Measurements from ENCODE around the gene MIPEP.

Gene MIPEP

DNA sequence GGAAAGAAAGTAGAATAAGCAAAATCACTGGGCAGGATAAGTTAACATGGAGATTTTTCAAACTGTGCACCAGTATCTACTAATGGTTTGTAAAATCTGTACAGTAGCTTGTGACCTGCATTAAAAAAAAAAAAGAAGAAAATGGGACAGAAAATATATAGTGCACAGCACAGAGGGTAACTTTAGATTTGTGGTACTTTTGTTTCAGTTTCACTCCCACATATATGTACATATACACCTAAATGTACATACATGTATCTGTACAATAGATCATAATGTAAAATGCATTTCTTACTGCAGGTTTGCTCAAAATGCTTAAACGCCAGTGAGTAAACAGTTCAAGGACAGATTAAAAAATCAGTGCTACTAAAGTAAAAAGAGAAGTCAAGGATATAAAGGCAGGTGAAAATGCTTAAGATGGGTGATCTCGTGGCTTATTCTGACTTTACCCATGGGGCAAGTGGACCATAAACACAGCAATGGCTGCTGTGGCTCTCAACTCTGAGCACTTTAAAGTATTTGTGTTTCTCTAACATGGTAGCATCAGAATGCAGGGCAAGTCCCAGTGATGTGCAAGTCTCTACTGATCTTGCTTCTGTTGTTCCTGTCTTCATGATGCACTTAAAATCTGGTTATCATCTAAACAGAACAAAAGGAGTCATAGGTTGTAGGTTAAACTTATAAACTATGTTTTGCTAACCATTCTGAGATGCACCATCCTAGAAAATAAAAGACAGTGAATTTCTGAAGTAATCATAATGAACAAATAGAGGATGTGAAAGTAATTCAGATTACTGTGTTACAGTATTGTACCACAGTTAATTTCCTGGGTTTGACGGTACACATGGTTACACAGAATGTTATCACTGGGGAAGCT is 112.3 kb downstream of the MIPEP start:
- H3K36me3 Mint-ChIP-seq (ENCODE audit: low read depth), result peaks cover 20% of the 10 kb centered on the region
- peak overlapping the region in 1 of 3 experiments; percentile 35 for H3K27ac Mint-ChIP-seq
- H3K4me1 Mint-ChIP-seq, result peaks cover 25% of the 10 kb centered on the region
- H3K4me3 Mint-ChIP-seq, result no peak overlapping the region
- H3K9me3 Mint-ChIP-seq, result peaks cover 14% of the 10 kb centered on the region
- no peaks in the 10 kb centered on the region for H3K27me3 Mint-ChIP-seq (ENCODE audit: low read depth)
- TF ChIP-seq CTCF (IDR thresholded peaks at IDR 0.05; ENCODE audit: unreplicated experiment in 3 of 3), result no peak

DNA sequence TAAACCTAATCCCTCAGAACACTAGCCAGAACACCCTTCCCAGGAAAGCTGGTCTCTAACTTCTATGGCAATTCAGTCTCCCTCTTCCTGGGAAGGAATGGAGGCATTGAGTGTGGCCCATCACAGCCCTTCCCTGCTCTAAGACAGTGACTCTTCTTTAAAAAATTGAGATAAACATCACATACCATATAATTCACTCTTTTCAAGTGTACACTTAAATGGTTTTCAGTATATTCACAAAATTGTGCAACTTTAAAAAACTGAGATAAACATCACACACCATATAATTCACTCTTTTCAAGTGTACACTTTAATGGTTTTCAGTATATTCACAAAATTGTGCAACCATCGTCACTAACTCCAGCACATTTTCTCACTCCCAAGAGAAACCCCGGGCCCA is 116.5 kb downstream of the MIPEP start:
- Mint-ChIP-seq H3K9me3 (no peaks in the 10 kb centered on the region), H3K4me1 (peaks cover 31% of the 10 kb centered on the region)

GRCh38 chr13:23771956-23772355 is 117.2 kb downstream of the MIPEP start:
- Mint-ChIP-seq H3K4me3 (no peak overlapping the region), H3K27ac (peak overlapping the region; percentile 21 to 73 (median 35)), H3K27me3 (ENCODE audit: low read depth) (no peaks in the 10 kb centered on the region), H3K9me3 (no peaks in the 10 kb centered on the region), H3K36me3 (ENCODE audit: low read depth) (no peaks in the 10 kb centered on the region), H3K4me1 (peaks cover 28% of the 10 kb centered on the region)
- no peak for TF ChIP-seq CTCF (IDR thresholded peaks at IDR 0.05; ENCODE audit: unreplicated experiment in 3 of 3)

More for the DNA sequence above, 116.5 kb downstream of the MIPEP start:
- H3K4me3 Mint-ChIP-seq, result no peak overlapping the region
- TF ChIP-seq CTCF (IDR thresholded peaks at IDR 0.05; ENCODE audit: unreplicated experiment in 3 of 3), result no peak
- peak overlapping the region in 2 of 3 experiments; percentile 44 to 47 for H3K27ac Mint-ChIP-seq
- no peaks in the 10 kb centered on the region for H3K27me3 Mint-ChIP-seq (ENCODE audit: low read depth)
- no peaks in the 10 kb centered on the region for H3K36me3 Mint-ChIP-seq (ENCODE audit: low read depth)

DNA sequence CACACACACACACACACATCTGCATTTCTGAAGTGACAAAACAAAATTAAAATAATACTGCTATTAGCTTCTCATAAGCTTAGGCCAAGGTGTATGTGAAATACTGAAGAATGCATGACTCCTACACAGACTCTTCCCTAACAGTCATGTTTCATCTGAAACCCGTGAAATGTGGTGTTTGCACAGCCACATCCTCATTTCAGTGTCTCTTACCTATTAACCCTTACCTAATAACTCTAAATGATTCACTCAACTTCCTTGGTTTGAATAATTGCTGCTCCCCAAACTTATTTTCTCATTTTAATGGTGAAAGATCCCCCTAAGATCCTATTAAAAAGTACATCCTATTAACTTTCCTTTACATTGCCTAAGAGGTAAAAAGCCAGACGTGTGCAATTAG is 117.6 kb downstream of the MIPEP start:
- Mint-ChIP-seq H3K27ac (peak overlapping the region; percentile 21 to 73 (median 35)), H3K9me3 (no peaks in the 10 kb centered on the region), H3K4me3 (no peak overlapping the region), H3K27me3 (ENCODE audit: low read depth) (no peaks in the 10 kb centered on the region), H3K4me1 (peaks cover 25% of the 10 kb centered on the region), H3K36me3 (ENCODE audit: low read depth) (no peaks in the 10 kb centered on the region)
- no peak for TF ChIP-seq CTCF (IDR thresholded peaks at IDR 0.05; ENCODE audit: unreplicated experiment in 3 of 3)

GRCh38 chr13:23770973-23771372 is 118.2 kb downstream of the MIPEP start:
- no peak for TF ChIP-seq CTCF (IDR thresholded peaks at IDR 0.05; ENCODE audit: unreplicated experiment in 3 of 3)

DNA sequence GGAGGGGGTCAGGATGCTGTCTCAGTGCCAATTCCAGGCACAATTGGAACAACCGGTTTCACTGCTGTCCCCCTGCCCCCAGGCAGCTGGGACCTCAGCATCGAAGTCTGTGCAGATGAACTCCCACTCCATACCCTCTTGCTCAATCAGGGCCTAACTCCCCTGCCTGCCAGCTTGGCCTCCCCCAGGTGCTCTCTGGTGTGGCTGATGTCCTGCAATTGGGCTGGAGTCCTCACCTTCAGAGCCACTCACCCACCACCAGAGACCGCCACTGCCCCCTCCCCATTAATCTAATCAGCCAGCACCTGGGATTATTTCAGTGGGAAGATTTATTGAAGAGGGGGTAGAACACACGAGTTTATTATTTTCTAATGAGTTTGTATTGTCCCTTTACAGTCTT is 118.8 kb downstream of the MIPEP start:
- Mint-ChIP-seq H3K4me1 (peaks cover 22% of the 10 kb centered on the region), H3K4me3 (no peak overlapping the region), H3K36me3 (ENCODE audit: low read depth) (no peaks in the 10 kb centered on the region), H3K9me3 (no peaks in the 10 kb centered on the region), H3K27ac (peak overlapping the region in 2 of 3 experiments; percentile 47 to 73), H3K27me3 (ENCODE audit: low read depth) (no peaks in the 10 kb centered on the region)
- no peak for TF ChIP-seq CTCF (IDR thresholded peaks at IDR 0.05; ENCODE audit: unreplicated experiment in 3 of 3)

More at GRCh38 chr13:23770973-23771372, 118.2 kb downstream of the MIPEP start:
- peaks cover 25% of the 10 kb centered on the region for H3K4me1 Mint-ChIP-seq
- no peaks in the 10 kb centered on the region for H3K36me3 Mint-ChIP-seq (ENCODE audit: low read depth)
- H3K9me3 Mint-ChIP-seq, result no peaks in the 10 kb centered on the region
- peak overlapping the region in 2 of 3 experiments; percentile 47 to 73 for H3K27ac Mint-ChIP-seq
- H3K4me3 Mint-ChIP-seq, result no peak overlapping the region
- no peaks in the 10 kb centered on the region for H3K27me3 Mint-ChIP-seq (ENCODE audit: low read depth)

Data from nephron (organoid).